HepG2 (cell line): ENCODE measurements around the gene COPS6. TPM values are rescaled to one million over a fixed set of nuclear protein-coding genes. Genes with fewer than 3 reads are reported as not detected.

Source experiments
- ETS1 ChIP-seq: sonication (generic); formaldehyde crosslinking; IDR thresholded peaks from 2 replicates; pipeline ENCODE4 v1.4.0; 2020; ENCODE audit warnings: missing genetic modification reagents
- GATAD2A ChIP-seq: IDR thresholded peaks from 2 replicates; pipeline ENCODE4 v1.6.1; 2016
- MLXIP ChIP-seq: sonication (generic); formaldehyde crosslinking; IDR thresholded peaks from 2 replicates; pipeline ENCODE4 v1.9.0; 2021; ENCODE audit warnings: missing genetic modification reagents, borderline replicate concordance
- RCOR2 ChIP-seq: IDR thresholded peaks from 2 replicates; pipeline ENCODE4 v1.6.1; 2016; ENCODE audit warnings: missing biosample characterization, missing genetic modification reagents
- TBP ChIP-seq: sonication (generic); formaldehyde crosslinking; IDR thresholded peaks from 2 replicates; pipeline ENCODE4 v1.5.0; 2020; ENCODE audit warnings: missing genetic modification reagents
- ZBTB37 ChIP-seq: sonication (generic); formaldehyde crosslinking; IDR thresholded peaks from 2 replicates; pipeline ENCODE4 v1.4.0; 2020; ENCODE audit warnings: mild to moderate bottlenecking, missing genetic modification reagents
- ZEB1 ChIP-seq: IDR thresholded peaks from 2 replicates; pipeline ENCODE4 v1.6.1; 2012; ENCODE audit warnings: mild to moderate bottlenecking, low read depth, inconsistent platforms; ENCODE audit not compliant: insufficient replicate concordance
- ZNF513 ChIP-seq: sonication (generic); formaldehyde crosslinking; conservative IDR thresholded peaks from 2 replicates; pipeline ENCODE4 v1.5.0; 2020; ENCODE audit warnings: missing genetic modification reagents
- ZSCAN12 ChIP-seq: sonication (generic); formaldehyde crosslinking; IDR thresholded peaks from 2 replicates; pipeline ENCODE4 v1.9.0; 2021; ENCODE audit warnings: mild to moderate bottlenecking, missing genetic modification reagents
- polyA plus RNA-seq, 8 experiments: library from polyadenylated mRNA; depleted of rRNA in 3 of 8; stranded (reverse) in 7 of 8; unstranded in 1 of 8; fragments of >200 nt; fragmentation: Illumina TruSeq in 4 of 8; extraction: Trizol in 4 of 8; gene quantifications; 2 replicates each; pipeline versions ENCODE4 v1.2.1 to v1.2.3, GENCODE V29; 2011 to 2016; ENCODE audit warnings: low read depth in 4 of 8, missing spikeins in 1 of 8, mixed read lengths in 1 of 8; ENCODE audit not compliant: insufficient read depth in 1 of 8
- total RNA-seq, 5 experiments: library from RNA; depleted of rRNA; stranded (reverse); fragments of >200 nt; fragmentation: Illumina TruSeq; extraction: Trizol; gene quantifications; 2 replicates each; pipeline ENCODE4 v1.2.3, GENCODE V29; 2016; ENCODE audit warnings: low read depth in 1 of 5
- TF ChIP-seq, protein P1 (sequence below): sonication (generic); formaldehyde crosslinking; IDR thresholded peaks from 2 replicates; pipeline ENCODE4 v1.5.0; 2020; ENCODE audit warnings: mild to moderate bottlenecking, missing genetic modification reagents, borderline replicate concordance
- TF ChIP-seq, protein P2 (sequence below): sonication (generic); formaldehyde crosslinking; IDR thresholded peaks from 2 replicates; pipeline ENCODE4 v1.4.0; 2020; ENCODE audit warnings: missing genetic modification reagents

COPS6 gene
- total and polyA plus RNA-seq, 2 of the 13 experiments (the other 11 are each of a cell fraction or from before 2014, with no cell fraction given): 33.4 to 117 TPM

DNA sequence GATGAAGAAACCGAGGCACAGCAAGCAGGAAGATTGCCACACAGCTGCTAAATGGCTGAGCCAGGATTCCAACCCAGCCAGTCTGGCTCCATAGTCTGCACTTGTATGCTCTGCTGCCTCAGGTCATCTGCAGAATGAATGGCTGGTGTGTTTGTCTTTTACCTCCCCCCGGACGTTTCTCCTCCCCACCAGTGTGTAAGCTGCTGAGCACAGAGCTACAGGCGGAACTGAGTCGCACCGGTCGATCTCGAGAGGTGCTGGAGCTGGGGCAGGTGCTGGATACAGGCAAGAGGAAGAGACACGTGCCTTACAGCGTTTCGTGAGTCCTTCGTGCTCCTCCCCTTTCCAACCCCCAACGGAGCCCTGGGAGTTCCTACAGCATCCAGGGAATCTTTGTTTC lies 33.3 kb downstream of the COPS6 start (continued):
- TF ChIP-seq ZBTB37 (no peak), TBP (no peak), ZEB1 (no peak), ZNF513 (CRISPR knock-in tag) (no peak), ETS1 (CRISPR knock-in tag) (no peak), ZSCAN12 (CRISPR knock-in tag) (no peak), RCOR2 (CRISPR knock-in tag) (peak; percentile 56; the same call in 1 of the 2 replicates), MLXIP (CRISPR knock-in tag) (no peak), GATAD2A (CRISPR knock-in tag) (peak; percentile 63; the same call in 1 of the 2 replicates)
- TF ChIP-seq, protein P1, sequence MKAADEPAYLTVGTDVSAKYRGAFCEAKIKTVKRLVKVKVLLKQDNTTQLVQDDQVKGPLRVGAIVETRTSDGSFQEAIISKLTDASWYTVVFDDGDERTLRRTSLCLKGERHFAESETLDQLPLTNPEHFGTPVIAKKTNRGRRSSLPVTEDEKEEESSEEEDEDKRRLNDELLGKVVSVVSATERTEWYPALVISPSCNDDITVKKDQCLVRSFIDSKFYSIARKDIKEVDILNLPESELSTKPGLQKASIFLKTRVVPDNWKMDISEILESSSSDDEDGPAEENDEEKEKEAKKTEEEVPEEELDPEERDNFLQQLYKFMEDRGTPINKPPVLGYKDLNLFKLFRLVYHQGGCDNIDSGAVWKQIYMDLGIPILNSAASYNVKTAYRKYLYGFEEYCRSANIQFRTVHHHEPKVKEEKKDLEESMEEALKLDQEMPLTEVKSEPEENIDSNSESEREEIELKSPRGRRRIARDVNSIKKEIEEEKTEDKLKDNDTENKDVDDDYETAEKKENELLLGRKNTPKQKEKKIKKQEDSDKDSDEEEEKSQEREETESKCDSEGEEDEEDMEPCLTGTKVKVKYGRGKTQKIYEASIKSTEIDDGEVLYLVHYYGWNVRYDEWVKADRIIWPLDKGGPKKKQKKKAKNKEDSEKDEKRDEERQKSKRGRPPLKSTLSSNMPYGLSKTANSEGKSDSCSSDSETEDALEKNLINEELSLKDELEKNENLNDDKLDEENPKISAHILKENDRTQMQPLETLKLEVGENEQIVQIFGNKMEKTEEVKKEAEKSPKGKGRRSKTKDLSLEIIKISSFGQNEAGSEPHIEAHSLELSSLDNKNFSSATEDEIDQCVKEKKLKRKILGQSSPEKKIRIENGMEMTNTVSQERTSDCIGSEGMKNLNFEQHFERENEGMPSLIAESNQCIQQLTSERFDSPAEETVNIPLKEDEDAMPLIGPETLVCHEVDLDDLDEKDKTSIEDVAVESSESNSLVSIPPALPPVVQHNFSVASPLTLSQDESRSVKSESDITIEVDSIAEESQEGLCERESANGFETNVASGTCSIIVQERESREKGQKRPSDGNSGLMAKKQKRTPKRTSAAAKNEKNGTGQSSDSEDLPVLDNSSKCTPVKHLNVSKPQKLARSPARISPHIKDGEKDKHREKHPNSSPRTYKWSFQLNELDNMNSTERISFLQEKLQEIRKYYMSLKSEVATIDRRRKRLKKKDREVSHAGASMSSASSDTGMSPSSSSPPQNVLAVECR: peak; percentile 41; the same call in 1 of the 2 replicates
- TF ChIP-seq, protein P2, sequence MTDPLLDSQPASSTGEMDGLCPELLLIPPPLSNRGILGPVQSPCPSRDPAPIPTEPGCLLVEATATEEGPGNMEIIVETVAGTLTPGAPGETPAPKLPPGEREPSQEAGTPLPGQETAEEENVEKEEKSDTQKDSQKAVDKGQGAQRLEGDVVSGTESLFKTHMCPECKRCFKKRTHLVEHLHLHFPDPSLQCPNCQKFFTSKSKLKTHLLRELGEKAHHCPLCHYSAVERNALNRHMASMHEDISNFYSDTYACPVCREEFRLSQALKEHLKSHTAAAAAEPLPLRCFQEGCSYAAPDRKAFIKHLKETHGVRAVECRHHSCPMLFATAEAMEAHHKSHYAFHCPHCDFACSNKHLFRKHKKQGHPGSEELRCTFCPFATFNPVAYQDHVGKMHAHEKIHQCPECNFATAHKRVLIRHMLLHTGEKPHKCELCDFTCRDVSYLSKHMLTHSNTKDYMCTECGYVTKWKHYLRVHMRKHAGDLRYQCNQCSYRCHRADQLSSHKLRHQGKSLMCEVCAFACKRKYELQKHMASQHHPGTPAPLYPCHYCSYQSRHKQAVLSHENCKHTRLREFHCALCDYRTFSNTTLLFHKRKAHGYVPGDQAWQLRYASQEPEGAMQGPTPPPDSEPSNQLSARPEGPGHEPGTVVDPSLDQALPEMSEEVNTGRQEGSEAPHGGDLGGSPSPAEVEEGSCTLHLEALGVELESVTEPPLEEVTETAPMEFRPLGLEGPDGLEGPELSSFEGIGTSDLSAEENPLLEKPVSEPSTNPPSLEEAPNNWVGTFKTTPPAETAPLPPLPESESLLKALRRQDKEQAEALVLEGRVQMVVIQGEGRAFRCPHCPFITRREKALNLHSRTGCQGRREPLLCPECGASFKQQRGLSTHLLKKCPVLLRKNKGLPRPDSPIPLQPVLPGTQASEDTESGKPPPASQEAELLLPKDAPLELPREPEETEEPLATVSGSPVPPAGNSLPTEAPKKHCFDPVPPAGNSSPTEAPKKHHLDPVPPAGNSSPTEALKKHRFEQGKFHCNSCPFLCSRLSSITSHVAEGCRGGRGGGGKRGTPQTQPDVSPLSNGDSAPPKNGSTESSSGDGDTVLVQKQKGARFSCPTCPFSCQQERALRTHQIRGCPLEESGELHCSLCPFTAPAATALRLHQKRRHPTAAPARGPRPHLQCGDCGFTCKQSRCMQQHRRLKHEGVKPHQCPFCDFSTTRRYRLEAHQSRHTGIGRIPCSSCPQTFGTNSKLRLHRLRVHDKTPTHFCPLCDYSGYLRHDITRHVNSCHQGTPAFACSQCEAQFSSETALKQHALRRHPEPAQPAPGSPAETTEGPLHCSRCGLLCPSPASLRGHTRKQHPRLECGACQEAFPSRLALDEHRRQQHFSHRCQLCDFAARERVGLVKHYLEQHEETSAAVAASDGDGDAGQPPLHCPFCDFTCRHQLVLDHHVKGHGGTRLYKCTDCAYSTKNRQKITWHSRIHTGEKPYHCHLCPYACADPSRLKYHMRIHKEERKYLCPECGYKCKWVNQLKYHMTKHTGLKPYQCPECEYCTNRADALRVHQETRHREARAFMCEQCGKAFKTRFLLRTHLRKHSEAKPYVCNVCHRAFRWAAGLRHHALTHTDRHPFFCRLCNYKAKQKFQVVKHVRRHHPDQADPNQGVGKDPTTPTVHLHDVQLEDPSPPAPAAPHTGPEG (CRISPR knock-in tag): no peak
